HG03558 (cell line): ENCODE measurements around the gene BTAF1.
"Not testable (repeated sequence)": the region's sequence is repeated elsewhere in the genome, so short reads cannot be mapped to it uniquely, and the experiment has no call there.

Source experiments
- ATAC-seq: cut with Tn5 transposase; IDR thresholded peaks from one replicate; pipeline ENCODE4 v1.9.1; 2021; ENCODE audit warnings: moderate number of reproducible peaks; ENCODE audit not compliant: unreplicated experiment; ENCODE audit errors: extremely low read depth

The BTAF1 gene

DNA sequence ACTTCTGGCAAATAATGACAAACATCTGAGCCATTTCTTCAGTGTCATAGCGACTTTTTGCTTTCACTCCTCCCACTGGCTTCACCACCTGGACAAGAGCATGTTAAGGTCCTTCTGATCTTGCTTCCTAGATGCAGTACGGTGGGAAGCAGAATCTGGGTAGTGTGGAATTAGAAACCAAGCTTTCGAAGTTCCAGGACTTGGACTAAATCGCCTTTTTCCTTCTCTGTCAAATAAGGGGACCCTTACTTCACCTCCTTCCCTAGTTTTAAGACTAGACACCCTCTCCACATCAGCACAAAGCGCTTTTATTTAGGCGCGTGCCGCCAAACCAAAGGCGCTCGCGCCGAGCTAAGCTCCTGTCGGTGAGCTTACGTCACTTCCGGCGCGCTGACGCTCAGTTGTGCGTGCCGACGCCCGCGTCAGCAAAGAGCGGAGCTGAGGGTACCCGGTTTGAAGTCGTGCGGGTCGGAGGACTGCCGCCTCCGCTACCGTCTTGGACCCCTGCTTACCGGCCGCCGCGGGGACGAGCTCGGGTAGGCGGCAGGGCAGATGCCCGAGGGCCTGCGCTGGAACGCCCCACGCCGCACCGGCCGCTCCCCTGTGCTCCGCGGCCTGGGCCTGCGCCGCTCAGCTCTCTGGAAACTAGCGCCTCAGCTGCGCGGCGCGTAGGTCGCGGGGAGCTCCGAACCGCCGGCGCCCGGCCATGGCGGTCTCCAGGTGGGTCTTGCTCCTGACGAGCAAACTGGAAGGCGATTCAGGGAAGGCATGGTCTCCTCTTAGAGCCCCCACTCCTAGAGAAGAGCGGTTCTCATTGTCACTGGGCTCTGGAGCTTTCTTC lies at the start of gene BTAF1:
BTAF1 (plus strand) TSS at position 400 of the 841 bp plus-strand sequence; CDS start at position 707, 307 bp downstream.
- peak; percentile 91 for ATAC-seq

DNA sequence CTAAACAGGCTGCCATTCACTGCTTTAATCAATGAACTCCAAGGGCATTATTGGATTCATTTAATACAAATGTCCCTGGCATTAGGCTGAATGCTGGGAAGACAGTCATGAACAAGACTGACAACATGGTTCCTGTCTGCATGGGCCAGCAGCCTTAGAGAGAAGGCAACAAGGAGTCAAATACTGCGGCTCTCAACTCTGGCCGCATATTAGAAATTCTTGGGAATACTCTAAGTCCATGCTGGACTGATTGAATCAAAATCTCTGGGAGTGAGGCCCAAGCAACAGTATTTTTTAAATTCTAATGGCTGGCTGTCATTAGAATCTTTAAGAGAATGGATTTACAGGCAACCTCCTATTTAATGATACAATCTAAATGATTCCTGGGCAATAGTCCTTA lies 48.4 kb upstream of the BTAF1 start:
- no peak for ATAC-seq

DNA sequence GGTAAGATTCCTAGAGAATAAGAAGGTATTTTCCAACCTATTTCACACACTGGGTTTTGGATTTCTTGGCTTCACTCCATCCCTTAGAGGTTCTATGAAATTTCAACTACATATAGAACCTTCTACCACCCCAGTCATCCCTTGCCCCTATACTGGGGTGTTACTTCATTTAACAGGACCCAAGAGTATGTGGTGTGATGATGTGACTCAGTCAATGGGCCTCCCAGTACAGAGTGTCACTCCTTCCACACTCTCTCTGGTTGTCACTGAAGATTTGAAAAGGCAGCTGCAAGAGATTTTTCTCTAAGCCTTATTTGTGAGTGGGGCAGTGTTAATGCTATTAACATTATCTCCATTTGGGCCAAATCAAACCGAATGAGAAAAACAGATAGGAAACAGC lies 47.8 kb upstream of the BTAF1 start:
- ATAC-seq = no peak

DNA sequence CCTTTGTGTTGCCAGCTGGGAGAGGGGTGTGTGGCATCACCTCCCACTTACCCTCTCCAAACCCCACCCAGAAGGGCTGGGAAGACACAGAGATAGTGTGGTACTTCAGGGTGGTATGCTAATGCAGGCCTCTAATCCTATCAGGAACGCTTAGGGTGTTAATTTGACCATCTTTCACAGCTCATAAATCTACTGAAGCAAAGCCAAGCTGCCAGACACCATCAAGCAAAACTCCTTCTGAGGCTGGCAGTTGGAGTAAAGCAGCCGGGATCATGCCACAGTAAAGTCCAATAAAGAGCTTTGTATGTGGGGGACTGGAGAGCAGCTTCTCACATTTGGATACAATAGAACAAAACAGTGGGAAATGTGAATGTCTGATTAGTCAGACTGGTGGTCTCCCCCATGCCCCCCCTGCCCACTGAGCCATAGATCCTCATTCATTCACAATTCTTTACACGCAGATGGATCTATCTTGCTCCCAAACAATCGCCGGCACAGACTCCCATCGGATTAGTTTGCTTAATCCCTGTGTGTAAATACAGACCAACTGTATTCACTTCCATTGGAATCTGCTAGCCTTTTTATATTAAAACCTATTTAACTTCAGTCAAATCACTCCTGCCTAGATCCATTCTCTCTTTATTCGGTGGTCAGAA lies 43.9 kb upstream of the BTAF1 start:
- ATAC-seq = no peak

DNA sequence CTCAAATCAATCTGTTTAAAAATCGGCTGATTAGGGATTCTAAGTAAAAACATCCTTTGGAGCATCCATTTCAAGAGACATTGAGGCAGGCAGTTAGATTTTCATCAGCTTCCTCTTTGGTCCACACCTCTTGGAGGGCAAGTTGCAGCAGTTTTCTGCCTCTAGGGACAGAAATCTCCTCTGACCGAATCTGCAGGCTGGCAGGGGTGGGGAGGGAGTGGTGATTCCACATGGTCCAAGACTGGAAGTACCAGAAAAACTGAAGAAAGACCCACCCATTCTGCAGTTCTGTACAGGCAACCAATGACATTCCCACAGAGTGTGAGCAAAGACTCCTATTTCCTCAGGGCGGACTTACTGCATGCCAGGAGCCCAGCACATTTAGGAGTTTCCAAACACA lies 43.3 kb upstream of the BTAF1 start:
- no peak for ATAC-seq

DNA sequence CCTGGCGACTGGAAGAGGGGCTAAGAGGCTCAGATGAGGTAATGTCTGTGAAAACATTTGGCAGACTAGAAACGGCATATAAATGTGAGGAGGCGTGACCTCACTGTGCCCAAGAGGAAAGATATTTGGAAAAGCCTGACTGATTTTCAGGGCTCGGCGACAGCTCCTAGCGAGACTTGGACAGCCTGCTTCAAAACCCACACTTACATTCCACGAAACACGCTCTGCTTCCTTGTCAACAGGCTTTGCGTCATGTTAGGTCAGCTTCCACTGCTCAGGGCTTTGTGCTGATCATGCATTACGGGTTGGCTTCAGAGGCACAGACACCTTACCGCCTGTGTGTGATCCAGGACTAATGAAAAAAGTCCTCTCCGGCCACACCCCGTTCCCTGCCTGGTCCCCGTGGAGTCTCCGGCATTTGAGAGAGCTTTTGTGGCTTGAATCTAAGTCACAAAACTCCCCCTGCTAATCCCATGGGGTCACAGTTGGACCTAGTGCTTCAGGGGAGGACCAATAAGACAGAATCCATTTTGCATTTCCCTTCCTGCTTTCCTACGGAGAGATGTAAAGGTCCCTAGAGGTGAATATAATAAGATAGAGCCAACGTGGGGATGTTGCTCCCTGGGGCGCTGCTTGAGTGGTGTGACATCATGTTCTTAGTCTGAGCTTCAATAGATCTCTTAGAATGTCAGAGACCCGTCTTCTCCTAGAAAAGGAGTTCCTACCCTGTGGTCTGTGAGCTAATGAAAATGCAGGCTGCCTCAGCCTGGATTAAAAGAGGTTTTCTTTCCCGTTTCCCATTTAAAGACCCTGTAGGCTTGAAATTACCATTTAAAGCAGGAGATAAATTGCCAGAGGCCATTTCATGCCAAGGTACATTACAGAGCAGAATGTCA lies 39.8 kb upstream of the BTAF1 start:
- ATAC-seq = no peak

DNA sequence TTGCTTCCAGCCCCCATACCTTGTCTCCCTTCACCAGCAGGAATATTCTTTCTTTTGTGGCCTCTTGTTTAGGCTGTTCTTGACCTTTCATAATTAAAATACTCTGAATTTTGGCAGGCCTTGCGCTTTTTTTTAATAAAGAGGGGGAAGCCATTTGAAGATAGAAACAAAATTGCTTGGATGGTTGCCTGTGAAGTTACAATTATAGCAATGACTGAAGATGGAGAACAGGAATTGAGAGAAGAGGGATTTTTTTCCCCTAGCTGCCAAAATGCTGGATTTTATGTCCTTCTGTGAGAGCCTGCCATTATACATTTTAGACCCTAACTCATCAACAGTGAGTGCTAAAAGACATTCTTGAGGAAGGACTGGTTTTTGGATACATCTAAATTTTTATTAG lies 39.0 kb upstream of the BTAF1 start:
- no peak for ATAC-seq

DNA sequence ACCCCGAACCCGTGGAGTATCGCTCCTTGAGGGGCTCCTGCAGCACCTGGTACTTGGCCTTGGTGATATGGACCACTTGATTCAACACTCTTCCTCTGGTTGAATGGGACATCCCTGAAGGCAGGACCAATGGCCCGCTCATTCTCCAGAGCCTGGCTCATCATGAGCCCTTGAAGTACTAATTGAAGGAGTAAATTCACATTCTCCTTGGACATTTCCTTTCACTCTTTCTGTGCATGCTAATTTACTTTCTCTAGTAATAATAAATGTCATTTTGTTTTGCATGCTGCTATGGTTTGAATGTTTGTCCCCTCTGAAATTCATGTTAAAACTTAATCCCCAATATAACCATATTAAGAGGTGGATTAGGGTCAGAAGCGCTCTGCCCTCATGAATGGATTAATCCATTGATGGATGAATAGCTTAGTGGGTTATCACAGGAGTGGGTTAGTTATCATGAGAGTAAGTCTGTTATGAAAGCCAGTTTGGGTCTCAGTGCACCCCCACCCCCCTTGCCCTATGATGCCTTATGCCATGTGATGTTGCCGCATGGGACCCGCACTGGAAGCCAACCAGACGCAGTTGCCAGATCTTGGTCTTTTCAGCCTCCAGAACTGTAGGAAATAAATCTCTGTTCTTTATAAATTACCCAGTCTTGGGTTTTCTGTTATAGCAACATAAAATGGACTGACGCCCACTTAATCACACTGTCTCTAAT lies 38.0 kb upstream of the BTAF1 start:
- no peak for ATAC-seq

DNA sequence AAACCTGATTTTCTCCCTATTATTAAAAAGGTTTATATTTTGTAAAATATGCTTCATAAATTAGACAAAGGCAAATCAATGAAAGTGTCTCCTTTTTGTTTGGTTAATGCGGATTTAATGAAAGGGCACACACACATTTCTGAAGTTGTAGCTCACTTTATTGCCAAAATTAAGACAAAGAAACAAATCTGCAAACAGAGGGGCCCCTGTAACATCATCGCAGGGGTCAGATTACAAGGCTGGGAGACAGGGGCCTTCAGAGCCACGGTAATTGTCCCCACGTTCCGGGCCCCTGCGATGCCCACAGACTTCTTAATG lies 36.7 kb upstream of the BTAF1 start:
- ATAC-seq = no peak

DNA sequence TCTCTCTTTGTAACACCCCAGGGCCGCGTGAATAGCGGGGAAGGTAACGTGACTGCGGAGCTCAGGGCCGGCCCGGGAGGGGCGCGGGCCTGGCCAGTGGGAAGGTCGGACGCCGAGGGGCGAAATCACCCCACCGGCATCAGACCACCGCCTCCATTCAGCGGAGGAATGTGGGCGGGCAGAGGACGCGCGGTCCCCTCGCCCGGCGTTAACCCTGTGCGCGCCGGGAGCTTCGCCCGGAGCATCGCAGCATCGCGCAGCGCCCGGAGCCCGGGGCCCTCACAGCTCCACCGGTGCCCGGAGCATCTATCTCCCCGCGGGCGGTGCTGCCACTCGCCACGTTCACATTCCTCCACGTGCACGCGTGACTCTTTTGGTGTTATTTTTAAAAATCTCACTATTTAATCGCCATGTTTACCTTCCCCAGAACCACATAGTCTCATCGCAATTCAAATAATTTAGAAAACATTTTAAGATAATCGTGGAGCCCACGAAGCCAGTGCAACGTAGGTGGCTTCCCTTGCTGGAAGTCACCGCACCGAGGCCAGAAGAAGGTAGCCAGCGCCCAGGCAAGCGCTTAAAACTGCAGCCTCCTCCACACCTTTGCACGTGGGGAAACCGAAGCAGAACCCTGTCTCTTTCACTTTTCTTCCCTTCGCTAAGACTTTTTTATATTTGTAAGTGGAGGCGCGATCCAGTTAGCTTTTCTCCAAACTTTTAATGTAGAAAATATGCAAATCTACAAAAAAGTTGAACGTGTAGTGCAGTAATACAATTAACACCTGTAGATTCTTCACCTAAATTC lies 36.1 kb upstream of the BTAF1 start:
- no peak for ATAC-seq

DNA sequence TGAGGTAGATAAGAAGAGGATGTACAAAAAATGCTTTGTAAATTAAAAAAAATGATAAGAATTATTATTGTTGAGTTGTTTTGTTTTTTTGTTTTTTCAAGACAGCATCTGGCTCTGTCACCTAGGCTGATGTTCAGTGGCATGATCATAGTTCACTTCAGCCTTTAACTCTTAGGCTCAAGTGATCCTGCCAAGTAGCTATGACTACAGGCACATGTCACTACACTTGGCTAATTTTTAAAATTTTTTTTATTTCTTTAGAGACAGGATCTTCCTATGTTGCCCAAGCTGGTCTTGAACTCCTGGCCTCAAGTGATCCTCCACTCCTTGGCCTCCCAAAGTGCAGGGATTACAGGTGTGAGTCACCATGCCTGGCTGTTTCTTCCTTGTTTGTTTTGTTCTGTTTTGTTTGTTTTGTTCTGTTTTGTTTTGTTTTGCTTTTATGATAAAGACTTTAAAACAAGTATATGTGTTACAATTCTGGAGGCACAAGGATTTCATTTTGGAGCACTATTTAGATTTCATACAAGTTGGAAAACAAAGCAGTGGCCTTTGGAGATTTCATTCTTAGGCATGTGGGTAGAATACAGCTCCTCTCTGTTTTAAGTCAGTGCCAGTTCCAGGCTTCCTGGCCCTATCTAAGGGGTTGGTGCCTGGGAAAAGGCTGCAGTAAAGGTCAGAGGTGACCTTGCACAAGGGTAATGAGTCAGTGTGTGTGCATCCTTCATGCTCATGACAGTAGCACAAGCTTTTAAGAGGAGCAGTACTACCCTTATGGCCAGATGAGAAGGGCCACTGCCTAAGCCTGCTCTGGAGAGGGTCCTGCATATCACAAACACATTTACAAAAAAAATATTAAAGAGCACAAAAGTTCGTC lies 32.2 kb upstream of the BTAF1 start:
- no peak for ATAC-seq

DNA sequence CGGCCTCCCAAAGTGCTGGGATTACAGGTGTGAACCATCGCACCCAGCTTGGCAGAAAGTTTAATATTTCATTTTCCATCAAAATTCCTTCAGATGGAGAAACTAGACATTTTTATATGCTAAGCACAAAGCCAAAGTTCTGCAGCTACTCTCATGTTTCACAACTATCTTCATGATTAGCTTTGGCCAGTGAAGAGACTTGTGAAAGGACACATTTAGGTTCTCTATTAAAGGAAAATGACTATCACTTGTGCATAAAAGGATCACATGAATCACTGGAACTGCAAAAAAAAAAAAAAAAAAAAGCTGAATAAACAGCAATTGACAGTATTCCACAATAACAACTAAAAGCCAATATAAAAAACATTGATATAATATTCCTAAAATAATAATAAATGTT lies 30.5 kb upstream of the BTAF1 start:
- ATAC-seq = no peak

DNA sequence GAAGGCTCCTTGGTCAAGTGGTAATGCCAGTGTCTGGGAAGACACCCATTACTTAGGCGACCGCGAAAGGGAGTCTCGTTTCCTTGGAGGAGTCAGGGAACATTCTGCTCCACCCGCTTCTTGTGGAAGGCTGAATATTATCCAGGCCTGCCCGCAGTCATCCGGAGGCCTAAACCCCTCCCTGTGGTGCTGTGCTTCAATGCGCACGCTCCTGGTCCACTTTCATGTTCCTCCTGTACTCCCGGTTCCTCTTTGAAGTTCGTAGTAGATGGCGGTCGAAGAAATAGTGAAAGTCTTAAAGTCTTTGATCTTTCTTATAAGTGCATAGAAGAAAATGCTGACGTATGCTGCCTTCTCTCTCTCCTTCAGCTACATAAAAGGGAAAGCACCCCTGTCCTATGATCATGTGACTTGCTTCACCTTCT lies 29.3 kb upstream of the BTAF1 start:
- ATAC-seq = not testable (repeated sequence)

DNA sequence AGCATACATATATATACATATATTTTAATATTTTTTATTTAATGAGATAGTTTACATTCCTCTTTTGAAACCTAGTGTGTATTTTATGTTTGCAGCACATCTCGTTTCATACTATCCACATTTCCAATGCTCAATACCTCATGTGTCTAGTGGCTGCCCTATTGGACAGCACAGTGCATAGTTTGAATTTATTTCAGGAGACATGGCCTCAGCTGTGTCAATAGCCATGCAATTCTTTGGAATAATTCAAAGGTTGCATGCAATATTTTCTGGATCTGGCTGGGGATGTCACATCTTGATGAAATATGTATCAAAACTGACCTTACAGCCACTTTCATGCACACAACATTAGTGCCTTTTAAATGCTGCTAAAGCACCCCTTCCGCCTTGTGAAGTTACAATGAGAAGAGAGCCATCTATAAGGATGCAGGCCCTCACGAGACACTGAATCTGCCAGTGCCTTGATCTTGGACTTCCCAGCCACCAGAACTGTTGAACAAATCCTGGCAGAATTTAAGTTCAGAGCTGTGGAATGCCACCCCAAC lies 27.3 kb upstream of the BTAF1 start:
- ATAC-seq = no peak

DNA sequence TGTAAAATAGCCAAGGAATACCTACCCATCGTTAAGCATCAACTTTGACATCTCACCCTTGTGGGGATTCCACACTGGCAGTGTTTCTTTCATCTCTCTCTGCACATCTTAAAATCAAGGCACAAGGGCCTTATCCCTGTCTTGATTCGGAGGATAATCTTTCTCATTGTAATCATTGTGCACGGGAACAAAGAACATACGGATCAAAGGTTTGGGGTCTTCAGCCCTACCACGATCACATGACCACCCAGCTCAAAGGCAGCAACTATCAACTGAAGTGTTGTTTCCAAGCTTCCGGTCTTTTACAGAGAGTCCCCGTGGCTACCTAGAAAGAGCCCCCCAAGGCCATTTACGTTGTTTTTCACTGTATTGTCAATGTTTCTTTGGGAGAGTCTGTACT lies 26.1 kb upstream of the BTAF1 start:
- no peak for ATAC-seq

DNA sequence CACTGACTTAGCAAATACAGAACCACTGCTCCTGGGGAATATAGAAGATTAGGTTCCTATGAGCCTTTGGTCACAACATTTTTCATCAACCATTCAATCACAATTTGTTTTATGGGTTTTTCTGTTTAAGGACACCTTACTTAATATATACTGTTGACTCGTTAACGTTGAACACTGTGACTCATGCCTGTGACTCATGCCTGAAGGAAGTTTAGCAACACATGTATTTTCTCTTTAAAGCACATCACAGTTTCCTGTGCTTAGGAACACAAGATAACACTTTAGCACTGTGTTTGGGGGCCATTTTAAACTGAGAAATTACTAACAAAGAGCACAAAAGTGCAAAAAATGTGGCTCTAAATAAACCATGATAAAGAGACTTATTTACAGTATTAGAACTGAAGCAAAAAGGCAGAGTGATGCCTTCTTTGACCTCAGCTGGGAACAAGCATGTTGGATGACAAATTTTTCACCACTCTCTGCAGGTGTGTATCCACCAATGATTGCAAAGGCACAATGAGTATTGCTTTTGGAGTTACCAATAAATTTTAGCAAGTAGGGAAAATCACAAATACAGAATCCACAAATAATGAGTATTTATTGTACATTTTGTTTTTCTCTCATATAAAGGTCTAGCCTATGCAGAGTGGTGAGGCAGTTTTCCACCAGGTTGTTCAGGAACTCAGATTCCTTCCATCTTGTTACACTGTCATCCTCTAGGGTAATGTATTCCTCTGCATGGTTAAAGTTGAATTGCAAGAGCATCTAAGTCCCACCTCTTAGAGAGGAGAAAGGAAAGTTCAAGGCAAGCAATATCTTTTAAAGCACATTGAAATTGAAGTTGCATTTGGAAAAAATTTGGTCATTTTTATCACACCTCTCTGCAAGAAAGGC lies 21.5 kb upstream of the BTAF1 start:
- ATAC-seq = no peak

DNA sequence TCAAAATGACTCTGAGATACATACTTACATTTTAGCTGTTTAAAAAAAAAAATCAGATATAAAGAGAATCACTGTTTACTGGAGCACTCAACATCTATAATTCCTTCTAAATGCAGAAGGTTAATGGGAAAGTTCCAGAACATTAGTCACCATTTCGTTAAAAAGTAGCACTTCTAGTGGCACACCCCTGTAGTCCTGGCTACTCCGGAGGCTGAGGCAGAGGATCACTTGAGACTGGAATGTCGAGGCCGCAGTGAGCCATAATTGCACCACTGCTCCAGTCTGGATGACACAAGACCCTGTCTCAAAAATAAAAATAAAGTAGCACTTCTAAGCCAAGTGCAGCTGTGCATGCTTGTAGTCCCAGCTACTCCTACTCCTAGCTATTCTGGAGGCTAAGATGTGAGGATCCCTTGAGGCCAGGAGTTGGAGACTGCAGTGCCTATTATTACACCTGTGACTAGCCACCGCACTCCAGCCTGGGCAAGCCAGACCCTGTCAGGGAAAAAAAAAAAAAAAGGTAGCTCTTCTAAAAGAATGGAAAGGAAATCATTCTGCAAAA lies 16.5 kb upstream of the BTAF1 start:
- no peak for ATAC-seq
